ENCODE data around the gene KLF1.

DNA sequence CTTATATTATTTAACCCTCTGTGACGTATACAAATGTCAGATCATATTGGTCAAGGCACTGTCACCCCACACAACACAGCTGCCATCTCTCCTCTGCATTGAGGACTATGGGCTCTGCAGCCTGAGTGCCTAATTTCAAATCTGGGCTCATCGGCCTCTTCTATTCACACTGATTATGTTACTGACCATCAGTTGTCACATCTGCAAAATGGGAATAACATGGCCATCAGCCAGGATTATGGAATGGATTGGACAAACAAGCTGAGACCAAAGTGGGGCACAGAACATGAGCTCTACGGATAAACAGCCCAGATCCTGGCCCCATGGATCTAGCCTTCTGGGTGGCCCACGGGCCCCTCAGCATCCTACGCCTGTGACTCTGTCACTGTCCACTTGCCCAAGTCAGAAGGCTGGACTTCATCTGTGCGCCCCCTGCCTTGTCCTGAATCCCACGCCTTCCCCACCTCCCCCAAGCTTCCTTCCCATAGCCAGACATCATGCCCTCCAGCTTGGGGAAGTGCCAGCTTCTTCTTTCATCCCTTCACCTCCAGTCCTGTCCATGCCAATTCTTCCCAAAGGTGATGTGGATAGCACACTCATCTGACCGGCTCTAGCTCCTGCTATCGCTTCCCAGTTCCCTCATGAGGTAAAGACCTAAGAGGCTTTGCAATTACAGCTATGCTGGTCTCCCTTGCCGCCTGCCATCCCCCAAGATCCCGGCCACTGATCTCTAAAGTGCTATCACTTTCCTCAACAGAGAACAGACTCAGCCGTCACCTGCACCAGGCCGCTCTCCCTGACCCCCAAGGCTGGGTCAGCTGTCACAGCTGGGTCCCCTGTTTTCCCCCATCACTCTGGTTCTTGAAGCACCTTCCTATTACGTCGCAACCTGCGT lies 45.6 kb upstream of the KLF1 start:
- no peak for TF ChIP-seq RAD21 (CRISPR knock-in tag; IDR thresholded peaks at IDR 0.05)
- no peak for TF ChIP-seq PHF8 (CRISPR knock-in tag; IDR thresholded peaks at IDR 0.05)
- TF ChIP-seq FOXK1 (CRISPR knock-in tag; IDR thresholded peaks at IDR 0.05; ENCODE audit: borderline replicate concordance, low read depth) = no peak
- TF ChIP-seq, protein P1, sequence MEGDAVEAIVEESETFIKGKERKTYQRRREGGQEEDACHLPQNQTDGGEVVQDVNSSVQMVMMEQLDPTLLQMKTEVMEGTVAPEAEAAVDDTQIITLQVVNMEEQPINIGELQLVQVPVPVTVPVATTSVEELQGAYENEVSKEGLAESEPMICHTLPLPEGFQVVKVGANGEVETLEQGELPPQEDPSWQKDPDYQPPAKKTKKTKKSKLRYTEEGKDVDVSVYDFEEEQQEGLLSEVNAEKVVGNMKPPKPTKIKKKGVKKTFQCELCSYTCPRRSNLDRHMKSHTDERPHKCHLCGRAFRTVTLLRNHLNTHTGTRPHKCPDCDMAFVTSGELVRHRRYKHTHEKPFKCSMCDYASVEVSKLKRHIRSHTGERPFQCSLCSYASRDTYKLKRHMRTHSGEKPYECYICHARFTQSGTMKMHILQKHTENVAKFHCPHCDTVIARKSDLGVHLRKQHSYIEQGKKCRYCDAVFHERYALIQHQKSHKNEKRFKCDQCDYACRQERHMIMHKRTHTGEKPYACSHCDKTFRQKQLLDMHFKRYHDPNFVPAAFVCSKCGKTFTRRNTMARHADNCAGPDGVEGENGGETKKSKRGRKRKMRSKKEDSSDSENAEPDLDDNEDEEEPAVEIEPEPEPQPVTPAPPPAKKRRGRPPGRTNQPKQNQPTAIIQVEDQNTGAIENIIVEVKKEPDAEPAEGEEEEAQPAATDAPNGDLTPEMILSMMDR (CRISPR knock-in tag; IDR thresholded peaks at IDR 0.05) = peak; percentile 18; the same call in 1 of the 2 replicates
- TF ChIP-seq ZNF510 (CRISPR knock-in tag; IDR thresholded peaks at IDR 0.05; ENCODE audit: low read depth) = no peak
